HepG2 (cell line): ENCODE data around the gene MRPL27. TPM values are rescaled to one million over a fixed set of nuclear protein-coding genes. Genes with fewer than 3 reads are reported as not detected.
A peak's percentile ranks its signal among the peaks of the same experiment; 100 is the strongest.

Source experiments
- EHMT2 ChIP-seq: fragments of 200-600 bp; sonication (generic); IDR thresholded peaks from 2 replicates; pipeline ENCODE4 v1.7.0; 2017; ENCODE audit warnings: antibody characterized with exemption, low read depth, low read length, borderline replicate concordance
- HNRNPLL ChIP-seq: fragments of 200-400 bp; formaldehyde crosslinking; IDR thresholded peaks from 2 replicates; pipeline ENCODE4 v1.6.1; 2017; ENCODE audit warnings: mild to moderate bottlenecking, low read depth, low read length; ENCODE audit not compliant: poor library complexity, severe bottlenecking
- MAZ ChIP-seq, 2 experiments: sonication (generic) in 1 of 2; formaldehyde crosslinking in 1 of 2; IDR thresholded peaks; 2 replicates each; pipeline versions ENCODE4 v1.5.0 to v1.6.1; 2012 to 2020; ENCODE audit warnings: low read depth in 2 of 2, mild to moderate bottlenecking in 2 of 2, borderline replicate concordance in 1 of 2, improper control_type of control experiment in 1 of 2, low read length in 1 of 2, missing genetic modification reagents in 1 of 2, moderate library complexity in 1 of 2
- MED13 ChIP-seq: sonication (generic); formaldehyde crosslinking; IDR thresholded peaks from 2 replicates; pipeline ENCODE4 v1.5.0; 2020; ENCODE audit warnings: missing genetic modification reagents
- PTBP1 ChIP-seq: fragments of 200-400 bp; formaldehyde crosslinking; IDR thresholded peaks from 2 replicates; pipeline ENCODE4 v1.6.1; 2018; ENCODE audit warnings: low read length, low read depth; ENCODE audit not compliant: poor library complexity, severe bottlenecking
- RAD51 ChIP-seq: fragments of 450-650 bp; IDR thresholded peaks from 2 replicates; pipeline ENCODE4 v1.6.1; 2016; ENCODE audit warnings: borderline replicate concordance
- REPIN1 ChIP-seq: sonication (generic); formaldehyde crosslinking; IDR thresholded peaks from 2 replicates; pipeline ENCODE4 v1.8.0; 2022; ENCODE audit warnings: missing genetic modification reagents, low read depth, mild to moderate bottlenecking, borderline replicate concordance
- TARDBP ChIP-seq: sonication (generic); formaldehyde crosslinking; IDR thresholded peaks from 2 replicates; pipeline ENCODE4 v1.8.0; 2022; ENCODE audit warnings: mild to moderate bottlenecking, missing genetic modification reagents
- ZNF816 ChIP-seq: sonication (generic); formaldehyde crosslinking; IDR thresholded peaks from 2 replicates; pipeline ENCODE4 v1.8.0; 2022; ENCODE audit warnings: missing genetic modification reagents, mild to moderate bottlenecking, borderline replicate concordance
- ZSCAN21 ChIP-seq: sonication (generic); formaldehyde crosslinking; IDR thresholded peaks from 2 replicates; pipeline ENCODE4 v1.8.0; 2022; ENCODE audit warnings: mild to moderate bottlenecking, missing genetic modification reagents, moderate library complexity, borderline replicate concordance
- polyA plus RNA-seq, 8 experiments: library from polyadenylated mRNA; depleted of rRNA in 3 of 8; stranded (reverse) in 7 of 8; unstranded in 1 of 8; fragments of >200 nt; fragmentation: Illumina TruSeq in 4 of 8; extraction: Trizol in 4 of 8; gene quantifications; 2 replicates each; pipeline versions ENCODE4 v1.2.1 to v1.2.3, GENCODE V29; 2011 to 2016; ENCODE audit warnings: low read depth in 4 of 8, missing spikeins in 1 of 8, mixed read lengths in 1 of 8; ENCODE audit not compliant: insufficient read depth in 1 of 8
- total RNA-seq, 5 experiments: library from RNA; depleted of rRNA; stranded (reverse); fragments of >200 nt; fragmentation: Illumina TruSeq; extraction: Trizol; gene quantifications; 2 replicates each; pipeline ENCODE4 v1.2.3, GENCODE V29; 2016; ENCODE audit warnings: low read depth in 1 of 5
- TF ChIP-seq, protein P1 (sequence below): sonication (generic); formaldehyde crosslinking; IDR thresholded peaks from 2 replicates; pipeline ENCODE4 v1.4.0; 2020; ENCODE audit warnings: missing genetic modification reagents, borderline replicate concordance
- TF ChIP-seq, protein P2 (sequence below): sonication (generic); formaldehyde crosslinking; IDR thresholded peaks from 2 replicates; pipeline ENCODE4 v1.8.1; 2023; ENCODE audit warnings: mild to moderate bottlenecking, missing genetic modification reagents
- TF ChIP-seq, protein P3 (sequence below): sonication (generic); formaldehyde crosslinking; IDR thresholded peaks from 2 replicates; pipeline ENCODE4 v1.5.0; 2020; ENCODE audit warnings: mild to moderate bottlenecking, missing genetic modification reagents
- TF ChIP-seq, protein P4 (sequence below): sonication (generic); formaldehyde crosslinking; IDR thresholded peaks from 2 replicates; pipeline ENCODE4 v1.8.0; 2022; ENCODE audit warnings: mild to moderate bottlenecking, missing genetic modification reagents; ENCODE audit not compliant: insufficient replicate concordance

Gene MRPL27
- total and polyA plus RNA-seq, 2 of the 13 experiments (the other 11 are each of a cell fraction or from before 2014, with no cell fraction given): 137 to 217 TPM

DNA sequence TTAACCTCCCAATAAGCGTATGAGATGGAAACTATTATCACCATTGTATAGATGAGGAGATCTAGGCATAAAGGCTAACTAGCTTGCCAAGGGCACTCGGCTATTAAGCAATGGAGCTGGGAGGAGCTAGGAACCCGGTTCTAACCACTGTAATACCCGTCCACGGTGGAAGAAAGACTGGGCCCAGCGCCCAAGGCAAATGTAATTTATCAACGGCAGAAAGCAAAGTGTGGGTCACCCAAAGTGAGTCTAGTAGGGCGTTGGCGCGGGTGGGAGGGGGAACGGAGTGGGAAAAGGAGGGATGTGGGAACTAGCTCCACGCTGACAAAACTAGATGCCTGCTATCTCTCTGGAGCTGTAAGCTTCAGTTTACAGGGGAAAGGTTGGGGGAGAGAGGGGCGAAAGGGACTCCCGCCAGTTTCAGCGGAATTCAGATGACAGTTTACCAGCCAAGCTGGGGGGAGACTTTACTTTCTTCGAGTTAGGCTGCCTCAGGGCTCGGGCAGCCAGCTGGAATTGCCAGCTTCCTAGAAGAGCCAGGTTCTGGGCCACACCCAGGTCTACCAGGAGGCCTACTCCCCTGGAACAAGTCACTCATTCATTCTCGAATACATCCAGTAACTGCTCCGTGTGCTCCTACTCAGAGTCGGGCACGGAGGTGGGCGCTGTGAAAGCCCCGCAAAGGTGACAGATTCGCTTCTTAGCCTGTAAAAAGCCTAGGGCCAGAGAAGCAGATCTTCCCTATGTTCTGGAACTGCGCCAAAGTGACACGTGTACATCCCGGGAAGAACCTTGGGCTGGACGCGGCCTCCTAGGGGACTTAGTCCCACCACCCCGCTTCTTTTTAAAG lies 23.5 kb upstream of the MRPL27 start (continued):
- TF ChIP-seq HNRNPLL (no peak), EHMT2 (no peak), ZSCAN21 (CRISPR knock-in tag) (peak; percentile 78), MED13 (CRISPR knock-in tag) (no peak), MAZ (IDR thresholded peaks at IDR 0.05; ENCODE audit: borderline replicate concordance, low read depth, low read length) (no peak), MAZ (CRISPR knock-in tag; IDR thresholded peaks at IDR 0.05; ENCODE audit: low read depth) (no peak), RAD51 (no peak), PTBP1 (no peak), TARDBP (CRISPR knock-in tag) (no peak), REPIN1 (no peak), ZNF816 (CRISPR knock-in tag) (no peak)
- TF ChIP-seq, protein P1, sequence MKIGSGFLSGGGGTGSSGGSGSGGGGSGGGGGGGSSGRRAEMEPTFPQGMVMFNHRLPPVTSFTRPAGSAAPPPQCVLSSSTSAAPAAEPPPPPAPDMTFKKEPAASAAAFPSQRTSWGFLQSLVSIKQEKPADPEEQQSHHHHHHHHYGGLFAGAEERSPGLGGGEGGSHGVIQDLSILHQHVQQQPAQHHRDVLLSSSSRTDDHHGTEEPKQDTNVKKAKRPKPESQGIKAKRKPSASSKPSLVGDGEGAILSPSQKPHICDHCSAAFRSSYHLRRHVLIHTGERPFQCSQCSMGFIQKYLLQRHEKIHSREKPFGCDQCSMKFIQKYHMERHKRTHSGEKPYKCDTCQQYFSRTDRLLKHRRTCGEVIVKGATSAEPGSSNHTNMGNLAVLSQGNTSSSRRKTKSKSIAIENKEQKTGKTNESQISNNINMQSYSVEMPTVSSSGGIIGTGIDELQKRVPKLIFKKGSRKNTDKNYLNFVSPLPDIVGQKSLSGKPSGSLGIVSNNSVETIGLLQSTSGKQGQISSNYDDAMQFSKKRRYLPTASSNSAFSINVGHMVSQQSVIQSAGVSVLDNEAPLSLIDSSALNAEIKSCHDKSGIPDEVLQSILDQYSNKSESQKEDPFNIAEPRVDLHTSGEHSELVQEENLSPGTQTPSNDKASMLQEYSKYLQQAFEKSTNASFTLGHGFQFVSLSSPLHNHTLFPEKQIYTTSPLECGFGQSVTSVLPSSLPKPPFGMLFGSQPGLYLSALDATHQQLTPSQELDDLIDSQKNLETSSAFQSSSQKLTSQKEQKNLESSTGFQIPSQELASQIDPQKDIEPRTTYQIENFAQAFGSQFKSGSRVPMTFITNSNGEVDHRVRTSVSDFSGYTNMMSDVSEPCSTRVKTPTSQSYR: no peak
- TF ChIP-seq, protein P2, sequence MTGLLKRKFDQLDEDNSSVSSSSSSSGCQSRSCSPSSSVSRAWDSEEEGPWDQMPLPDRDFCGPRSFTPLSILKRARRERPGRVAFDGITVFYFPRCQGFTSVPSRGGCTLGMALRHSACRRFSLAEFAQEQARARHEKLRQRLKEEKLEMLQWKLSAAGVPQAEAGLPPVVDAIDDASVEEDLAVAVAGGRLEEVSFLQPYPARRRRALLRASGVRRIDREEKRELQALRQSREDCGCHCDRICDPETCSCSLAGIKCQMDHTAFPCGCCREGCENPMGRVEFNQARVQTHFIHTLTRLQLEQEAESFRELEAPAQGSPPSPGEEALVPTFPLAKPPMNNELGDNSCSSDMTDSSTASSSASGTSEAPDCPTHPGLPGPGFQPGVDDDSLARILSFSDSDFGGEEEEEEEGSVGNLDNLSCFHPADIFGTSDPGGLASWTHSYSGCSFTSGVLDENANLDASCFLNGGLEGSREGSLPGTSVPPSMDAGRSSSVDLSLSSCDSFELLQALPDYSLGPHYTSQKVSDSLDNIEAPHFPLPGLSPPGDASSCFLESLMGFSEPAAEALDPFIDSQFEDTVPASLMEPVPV (CRISPR knock-in tag): no peak
- TF ChIP-seq, protein P3, sequence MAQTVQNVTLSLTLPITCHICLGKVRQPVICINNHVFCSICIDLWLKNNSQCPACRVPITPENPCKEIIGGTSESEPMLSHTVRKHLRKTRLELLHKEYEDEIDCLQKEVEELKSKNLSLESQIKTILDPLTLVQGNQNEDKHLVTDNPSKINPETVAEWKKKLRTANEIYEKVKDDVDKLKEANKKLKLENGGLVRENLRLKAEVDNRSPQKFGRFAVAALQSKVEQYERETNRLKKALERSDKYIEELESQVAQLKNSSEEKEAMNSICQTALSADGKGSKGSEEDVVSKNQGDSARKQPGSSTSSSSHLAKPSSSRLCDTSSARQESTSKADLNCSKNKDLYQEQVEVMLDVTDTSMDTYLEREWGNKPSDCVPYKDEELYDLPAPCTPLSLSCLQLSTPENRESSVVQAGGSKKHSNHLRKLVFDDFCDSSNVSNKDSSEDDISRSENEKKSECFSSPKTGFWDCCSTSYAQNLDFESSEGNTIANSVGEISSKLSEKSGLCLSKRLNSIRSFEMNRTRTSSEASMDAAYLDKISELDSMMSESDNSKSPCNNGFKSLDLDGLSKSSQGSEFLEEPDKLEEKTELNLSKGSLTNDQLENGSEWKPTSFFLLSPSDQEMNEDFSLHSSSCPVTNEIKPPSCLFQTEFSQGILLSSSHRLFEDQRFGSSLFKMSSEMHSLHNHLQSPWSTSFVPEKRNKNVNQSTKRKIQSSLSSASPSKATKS (CRISPR knock-in tag): peak; percentile 18; the same call in 1 of the 2 replicates
- TF ChIP-seq, protein P4, sequence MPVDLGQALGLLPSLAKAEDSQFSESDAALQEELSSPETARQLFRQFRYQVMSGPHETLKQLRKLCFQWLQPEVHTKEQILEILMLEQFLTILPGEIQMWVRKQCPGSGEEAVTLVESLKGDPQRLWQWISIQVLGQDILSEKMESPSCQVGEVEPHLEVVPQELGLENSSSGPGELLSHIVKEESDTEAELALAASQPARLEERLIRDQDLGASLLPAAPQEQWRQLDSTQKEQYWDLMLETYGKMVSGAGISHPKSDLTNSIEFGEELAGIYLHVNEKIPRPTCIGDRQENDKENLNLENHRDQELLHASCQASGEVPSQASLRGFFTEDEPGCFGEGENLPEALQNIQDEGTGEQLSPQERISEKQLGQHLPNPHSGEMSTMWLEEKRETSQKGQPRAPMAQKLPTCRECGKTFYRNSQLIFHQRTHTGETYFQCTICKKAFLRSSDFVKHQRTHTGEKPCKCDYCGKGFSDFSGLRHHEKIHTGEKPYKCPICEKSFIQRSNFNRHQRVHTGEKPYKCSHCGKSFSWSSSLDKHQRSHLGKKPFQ (CRISPR knock-in tag): no peak
